ENCODE measurements around the gene RAD51AP1.

RAD51AP1 gene

DNA sequence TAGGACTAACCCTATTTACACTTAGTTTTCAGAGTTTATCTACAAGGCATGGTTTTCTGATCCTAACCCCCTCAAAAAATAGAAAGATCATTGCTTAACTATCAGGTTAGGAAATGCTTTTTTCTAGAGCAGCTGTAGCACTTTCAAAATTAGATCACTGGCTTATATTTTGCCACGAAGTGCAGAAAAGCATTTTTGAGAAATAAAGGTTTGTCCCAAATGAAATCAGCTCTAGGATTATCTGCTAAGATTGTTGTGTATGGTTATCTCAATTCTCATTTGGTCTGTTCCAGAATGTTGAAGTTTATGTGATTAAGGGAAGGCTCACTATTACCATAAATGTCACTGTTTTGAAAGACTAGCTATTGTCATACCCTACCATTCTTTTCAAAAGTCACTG lies 13.5 kb downstream of the RAD51AP1 start:
- no peak for DNase-seq (ENCODE audit: low read depth)
- no peak overlapping the region for H3K4me3 ChIP-seq (ENCODE audit: low read depth, low read length)
- TF ChIP-seq, protein P1, sequence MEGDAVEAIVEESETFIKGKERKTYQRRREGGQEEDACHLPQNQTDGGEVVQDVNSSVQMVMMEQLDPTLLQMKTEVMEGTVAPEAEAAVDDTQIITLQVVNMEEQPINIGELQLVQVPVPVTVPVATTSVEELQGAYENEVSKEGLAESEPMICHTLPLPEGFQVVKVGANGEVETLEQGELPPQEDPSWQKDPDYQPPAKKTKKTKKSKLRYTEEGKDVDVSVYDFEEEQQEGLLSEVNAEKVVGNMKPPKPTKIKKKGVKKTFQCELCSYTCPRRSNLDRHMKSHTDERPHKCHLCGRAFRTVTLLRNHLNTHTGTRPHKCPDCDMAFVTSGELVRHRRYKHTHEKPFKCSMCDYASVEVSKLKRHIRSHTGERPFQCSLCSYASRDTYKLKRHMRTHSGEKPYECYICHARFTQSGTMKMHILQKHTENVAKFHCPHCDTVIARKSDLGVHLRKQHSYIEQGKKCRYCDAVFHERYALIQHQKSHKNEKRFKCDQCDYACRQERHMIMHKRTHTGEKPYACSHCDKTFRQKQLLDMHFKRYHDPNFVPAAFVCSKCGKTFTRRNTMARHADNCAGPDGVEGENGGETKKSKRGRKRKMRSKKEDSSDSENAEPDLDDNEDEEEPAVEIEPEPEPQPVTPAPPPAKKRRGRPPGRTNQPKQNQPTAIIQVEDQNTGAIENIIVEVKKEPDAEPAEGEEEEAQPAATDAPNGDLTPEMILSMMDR (conservative IDR thresholded peaks at IDR 0.05; ENCODE audit: low read depth, low read length): no peak

DNA sequence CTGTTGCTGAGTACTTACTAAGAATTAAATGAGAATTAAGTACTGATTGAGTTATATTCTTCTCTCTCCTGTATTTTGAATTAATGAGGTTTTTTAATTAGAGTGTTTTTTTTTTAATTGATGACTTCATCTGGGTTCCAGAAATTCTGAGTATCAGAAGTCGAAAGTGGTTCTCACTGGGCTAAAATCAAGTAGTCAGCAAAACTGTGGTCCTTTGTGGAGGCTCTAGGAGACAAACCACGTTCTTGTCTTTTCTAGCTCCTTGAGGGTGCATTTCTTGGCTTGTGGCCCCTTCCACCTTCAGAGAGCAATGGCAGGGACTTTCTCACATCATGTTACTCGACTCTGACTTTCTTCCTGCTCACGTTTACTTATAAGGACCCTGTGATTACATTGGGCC lies 15.3 kb downstream of the RAD51AP1 start:
- no peak for DNase-seq (ENCODE audit: low read depth)
- TF ChIP-seq, protein P1 (conservative IDR thresholded peaks at IDR 0.05; ENCODE audit: low read depth, low read length): no peak
- no peak overlapping the region for H3K4me3 ChIP-seq (ENCODE audit: low read depth, low read length)

DNA sequence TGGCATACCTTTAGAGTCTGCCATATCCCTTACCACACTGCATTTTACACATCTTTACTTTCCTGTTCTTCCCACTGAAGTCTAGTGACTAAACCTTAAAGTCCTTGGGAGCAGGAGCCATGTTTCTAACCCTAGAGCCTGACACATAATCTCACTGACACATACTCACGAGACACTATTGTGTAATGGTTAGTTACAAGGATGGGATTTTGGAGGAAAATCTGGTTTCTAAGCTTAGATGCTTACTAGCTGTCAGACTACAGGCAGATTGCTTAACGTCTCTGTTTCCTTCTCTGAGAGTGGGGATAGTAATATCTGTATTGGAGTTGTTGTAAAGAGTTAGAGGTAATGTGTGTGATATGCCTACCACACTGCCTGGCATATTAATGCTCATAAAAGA lies 17.1 kb downstream of the RAD51AP1 start:
- DNase-seq (ENCODE audit: low read depth): peak; percentile 14
- TF ChIP-seq, protein P1 (conservative IDR thresholded peaks at IDR 0.05; ENCODE audit: low read depth, low read length): no peak
- no peak overlapping the region for H3K4me3 ChIP-seq (ENCODE audit: low read depth, low read length)

DNA sequence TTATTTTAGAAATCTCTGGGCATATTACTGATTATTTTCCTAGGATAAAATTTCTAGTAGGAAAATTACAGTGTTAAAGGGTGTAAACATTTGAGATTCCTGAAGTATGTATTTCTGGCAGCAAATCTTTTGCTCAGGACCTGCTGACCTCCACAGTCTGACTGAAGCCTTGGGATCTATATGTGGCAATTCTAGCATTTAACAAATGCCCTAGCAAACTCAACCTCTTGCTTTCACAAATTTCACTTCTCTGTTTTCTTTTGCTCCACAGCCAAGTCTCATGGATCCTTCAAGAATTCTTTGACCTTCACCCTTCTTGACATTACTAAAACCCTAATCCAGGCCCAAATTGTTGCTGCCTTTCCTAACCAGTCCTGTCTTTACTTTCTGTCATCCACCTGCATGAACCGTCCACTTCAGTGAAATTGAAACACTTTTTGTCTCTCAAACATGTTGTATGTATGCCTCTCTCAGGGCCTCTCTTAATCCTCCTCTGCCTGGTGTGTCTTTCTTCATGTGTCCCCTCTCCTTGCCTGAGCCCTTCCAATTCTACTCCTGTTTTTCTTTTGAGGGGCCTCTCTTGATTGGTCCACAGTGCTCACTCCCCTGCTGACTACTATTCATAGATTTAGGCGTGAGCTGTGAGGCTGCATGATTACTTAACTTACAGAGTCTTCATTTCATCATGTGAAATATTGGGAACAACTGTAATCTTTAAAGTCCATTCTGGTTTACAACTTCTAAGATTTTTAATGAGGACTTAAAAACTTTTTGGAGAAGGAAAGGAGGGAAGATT lies 18.2 kb downstream of the RAD51AP1 start:
- peak; percentile 13 for DNase-seq (ENCODE audit: low read depth)
- no peak overlapping the region for H3K4me3 ChIP-seq (ENCODE audit: low read depth, low read length)
- TF ChIP-seq, protein P1 (conservative IDR thresholded peaks at IDR 0.05; ENCODE audit: low read depth, low read length): no peak

DNA sequence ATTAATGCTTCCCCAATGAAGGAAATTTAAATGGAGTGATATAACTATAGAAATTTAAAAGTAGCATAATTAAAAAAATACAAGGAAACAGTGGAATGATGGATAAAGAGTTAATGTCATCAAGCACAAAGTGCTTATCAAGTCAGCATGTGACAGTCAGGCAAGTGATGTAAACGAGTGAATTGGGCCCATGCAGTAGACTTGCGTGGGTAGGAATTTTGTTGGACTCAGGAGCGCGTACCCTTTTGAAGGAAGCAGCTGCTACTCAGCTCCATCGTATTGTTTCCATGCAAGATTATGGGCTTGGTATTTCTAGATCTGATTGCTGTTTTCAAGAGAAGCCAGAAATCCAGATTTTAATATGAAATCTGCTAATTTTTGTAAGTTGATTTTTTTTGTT lies 18.9 kb downstream of the RAD51AP1 start:
- TF ChIP-seq, protein P1 (conservative IDR thresholded peaks at IDR 0.05; ENCODE audit: low read depth, low read length): no peak
- no peak for DNase-seq (ENCODE audit: low read depth)
- H3K4me3 ChIP-seq (ENCODE audit: low read depth, low read length): no peak overlapping the region

DNA sequence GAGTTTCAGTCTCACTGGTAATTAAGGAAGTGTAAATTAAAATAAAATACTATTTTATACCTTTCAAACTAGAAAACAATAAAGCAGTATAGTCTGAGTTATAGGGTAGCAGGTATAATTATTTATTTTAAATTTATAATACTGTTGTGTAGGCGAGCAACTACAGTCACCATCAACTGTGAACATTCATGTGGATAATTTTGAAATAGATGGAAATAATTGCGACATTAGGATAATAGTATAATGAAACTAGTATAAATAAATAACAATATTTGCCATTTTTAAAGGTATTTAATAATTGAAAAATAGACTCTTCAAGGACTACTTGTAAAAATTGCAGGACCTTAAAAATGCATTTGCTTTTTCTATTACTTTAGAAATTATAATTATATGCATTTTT lies 19.5 kb downstream of the RAD51AP1 start:
- TF ChIP-seq, protein P1 (conservative IDR thresholded peaks at IDR 0.05; ENCODE audit: low read depth, low read length): no peak
- H3K4me3 ChIP-seq (ENCODE audit: low read depth, low read length): no peak overlapping the region
- no peak for DNase-seq (ENCODE audit: low read depth)

Data from choroid plexus epithelial cell (primary cell).